Spleen (tissue), 11 donors: ENCODE measurements around the gene KIF5C. TPM values are rescaled to one million over a fixed set of nuclear protein-coding genes. Genes with fewer than 3 reads are reported as not detected.

ENCODE experiments used
- DNase-seq: peaks from one replicate; pipeline ENCODE4 v3.0.0-alpha.2; 2020
- H3K27ac ChIP-seq, 8 donors: fragments of 200-600 bp; sonication (generic) in 7 of 8; 1 replicate in 4 of 8; 2 replicates in 4 of 8; pipeline versions ENCODE4 v1.5.0 to v1.8.0; 2016 to 2021; ENCODE audit warnings: inconsistent platforms in 4 of 8, mild to moderate bottlenecking in 4 of 8, moderate library complexity in 1 of 8
- H3K27me3 ChIP-seq, 7 donors: fragments of 200-600 bp; sonication (generic) in 6 of 7; replicated peaks in 1 of 7; 1 replicate in 4 of 7; 2 replicates in 3 of 7; pipeline versions ENCODE4 v1.5.0 to v1.8.0; 2016 to 2021; ENCODE audit warnings: inconsistent platforms in 3 of 7, mild to moderate bottlenecking in 1 of 7
- H3K36me3 ChIP-seq, 6 donors: fragments of 200-600 bp; sonication (generic) in 5 of 6; 1 replicate in 4 of 6; 2 replicates in 2 of 6; pipeline versions ENCODE4 v1.5.0 to v1.8.0; 2016 to 2021; ENCODE audit warnings: inconsistent platforms in 2 of 6
- H3K4me1 ChIP-seq, 6 donors: fragments of 200-600 bp; sonication (generic) in 5 of 6; 1 replicate in 3 of 6; 2 replicates in 3 of 6; pipeline versions ENCODE4 v1.5.0 to v1.8.0; 2016 to 2021; ENCODE audit warnings: inconsistent platforms in 3 of 6
- H3K4me3 ChIP-seq, 8 donors: fragments of 200-600 bp; sonication (generic) in 7 of 8; 1 replicate in 4 of 8; 2 replicates in 4 of 8; pipeline versions ENCODE4 v1.5.0 to v1.8.0; 2016 to 2021; ENCODE audit warnings: inconsistent platforms in 4 of 8, mild to moderate bottlenecking in 4 of 8, moderate library complexity in 2 of 8
- H3K9me3 ChIP-seq, 8 donors: fragments of 200-600 bp; sonication (generic) in 7 of 8; 1 replicate in 4 of 8; 2 replicates in 4 of 8; pipeline versions ENCODE4 v1.5.0 to v1.8.0; 2016 to 2021; ENCODE audit warnings: inconsistent platforms in 4 of 8
- POLR2A ChIP-seq, 3 donors: fragments of 450-650 bp; IDR thresholded peaks; one replicate each; pipeline ENCODE4 v1.5.1; 2017; ENCODE audit warnings: antibody characterized with exemption in 3 of 3, mild to moderate bottlenecking in 1 of 3
- POLR2AphosphoS5 ChIP-seq, 3 donors: sonication (generic); formaldehyde crosslinking; IDR thresholded peaks; one replicate each; pipeline ENCODE4 v1.5.1; 2017; ENCODE audit warnings: antibody characterized with exemption in 3 of 3
- WGBS, 5 donors: extraction: QIAGEN DNeasy Blood & Tissue Kit in 3 of 5; methylation state at CpG; one replicate each; pipeline versions ENCODE4 v1.1.5 to v1.1.7; 2013 to 2018; 5-methylcytosine and 5-hydroxymethylcytosine counted together
- intact Hi-C: fragments of 100-400 bp; cut with DNase I; formaldehyde crosslinking; loops from one replicate; pipeline ENCODE4 v1.15.0; 2023; ENCODE audit warnings: low total_unique reads
- polyA plus RNA-seq, 3 donors: library from polyadenylated mRNA; stranded (reverse); fragments of 200-250 nt; gene quantifications; one replicate each; pipeline ENCODE4 v1.2.1, GENCODE V29; 2013
- total RNA-seq, 7 donors: library from RNA; depleted of rRNA in 3 of 7; stranded (reverse); fragments of >200 nt in 3 of 7; fragmentation: NEBNext Ultra II Directional in 4 of 7; extraction: Animal tissue kit (Norgen Biotek cat#: 25700) in 4 of 7; gene quantifications; one replicate each; pipeline versions ENCODE4 v1.1.0 to v1.2.1, GENCODE V29; 2016 to 2021
- TF ChIP-seq, protein P1 (sequence below), 11 experiments: fragments of 200-600 bp in 7 of 11; fragments of 450-650 bp in 4 of 11; sonication (generic) in 4 of 11; IDR thresholded peaks in 8 of 11; conservative IDR thresholded peaks in 3 of 11; 1 replicate in 7 of 11; 2 replicates in 4 of 11; pipeline versions ENCODE4 v1.4.0 to v1.8.0; 2016 to 2021; ENCODE audit warnings: antibody characterized with exemption in 11 of 11, inconsistent platforms in 4 of 11, mild to moderate bottlenecking in 1 of 11
- donor health status: healthy with polysubstance abuse.
- donor health status: DM: no; HTN: no; CAD: no; lungs with moderate emphysema.
- donor health status: DM: no; HTN: no; CAD: no.
- donor health status: Bipolar disorder and iron deficiency.
- donor health status: healthy.
- donor health status: DM: no; HTN: no; CAD: no.
- donor health status: DM: yes; HTN: yes; CAD: no.

KIF5C gene
- total and polyA plus RNA-seq, 10 donors, result 0.61 to 8.3 (median 4.3) TPM

DNA sequence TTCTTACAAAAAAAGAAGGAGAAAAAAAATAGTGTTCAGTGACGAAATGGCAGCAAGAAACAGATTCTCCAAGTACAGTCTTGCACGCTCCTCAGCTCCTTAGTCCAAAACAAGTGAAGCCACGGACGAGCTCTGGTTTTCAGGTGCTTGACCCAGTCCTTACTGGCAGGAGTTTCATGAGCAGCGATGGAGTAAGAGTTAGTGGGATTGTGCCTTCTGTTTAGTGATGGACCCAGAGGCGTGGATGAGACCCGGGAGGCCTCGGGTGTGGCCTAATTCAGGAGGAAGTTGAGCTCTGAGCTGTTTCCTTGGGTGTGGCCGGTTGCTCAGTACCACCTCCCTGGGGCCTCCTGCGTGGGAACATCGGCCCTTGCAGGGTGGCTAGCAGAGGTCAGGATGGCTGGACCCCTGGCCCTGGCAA, 52.0 kb downstream of the KIF5C start:
- no peaks in the 10 kb centered on the region for H3K27me3 ChIP-seq
- intact Hi-C loops, result no loop called here
- H3K9me3 ChIP-seq, result no peaks in the 10 kb centered on the region
- TF ChIP-seq POLR2A (IDR thresholded peaks at IDR 0.05) (no peak), POLR2AphosphoS5 (IDR thresholded peaks at IDR 0.05) (no peak)
- TF ChIP-seq, protein P1, sequence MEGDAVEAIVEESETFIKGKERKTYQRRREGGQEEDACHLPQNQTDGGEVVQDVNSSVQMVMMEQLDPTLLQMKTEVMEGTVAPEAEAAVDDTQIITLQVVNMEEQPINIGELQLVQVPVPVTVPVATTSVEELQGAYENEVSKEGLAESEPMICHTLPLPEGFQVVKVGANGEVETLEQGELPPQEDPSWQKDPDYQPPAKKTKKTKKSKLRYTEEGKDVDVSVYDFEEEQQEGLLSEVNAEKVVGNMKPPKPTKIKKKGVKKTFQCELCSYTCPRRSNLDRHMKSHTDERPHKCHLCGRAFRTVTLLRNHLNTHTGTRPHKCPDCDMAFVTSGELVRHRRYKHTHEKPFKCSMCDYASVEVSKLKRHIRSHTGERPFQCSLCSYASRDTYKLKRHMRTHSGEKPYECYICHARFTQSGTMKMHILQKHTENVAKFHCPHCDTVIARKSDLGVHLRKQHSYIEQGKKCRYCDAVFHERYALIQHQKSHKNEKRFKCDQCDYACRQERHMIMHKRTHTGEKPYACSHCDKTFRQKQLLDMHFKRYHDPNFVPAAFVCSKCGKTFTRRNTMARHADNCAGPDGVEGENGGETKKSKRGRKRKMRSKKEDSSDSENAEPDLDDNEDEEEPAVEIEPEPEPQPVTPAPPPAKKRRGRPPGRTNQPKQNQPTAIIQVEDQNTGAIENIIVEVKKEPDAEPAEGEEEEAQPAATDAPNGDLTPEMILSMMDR (IDR thresholded peaks at IDR 0.05 in 8 of 11, conservative IDR thresholded peaks at IDR 0.05 in 3 of 11), result no peak
- H3K27ac ChIP-seq, result peak overlapping the region in 5 of 8 donors; percentile 1 to 62 (median 29)
- DNase-seq, result peak; percentile 81
- peaks cover 0 to 16% (median 5%) of the 10 kb centered on the region in 6 donors for H3K4me1 ChIP-seq
- peak overlapping the region in 5 of 8 donors; percentile 11 to 60 (median 25) for H3K4me3 ChIP-seq
- 32 to 45% (median 34%) methylated on average over 11 of the region's 11 CpGs for WGBS, 5 donors
- H3K36me3 ChIP-seq, result no peaks in the 10 kb centered on the region

DNA sequence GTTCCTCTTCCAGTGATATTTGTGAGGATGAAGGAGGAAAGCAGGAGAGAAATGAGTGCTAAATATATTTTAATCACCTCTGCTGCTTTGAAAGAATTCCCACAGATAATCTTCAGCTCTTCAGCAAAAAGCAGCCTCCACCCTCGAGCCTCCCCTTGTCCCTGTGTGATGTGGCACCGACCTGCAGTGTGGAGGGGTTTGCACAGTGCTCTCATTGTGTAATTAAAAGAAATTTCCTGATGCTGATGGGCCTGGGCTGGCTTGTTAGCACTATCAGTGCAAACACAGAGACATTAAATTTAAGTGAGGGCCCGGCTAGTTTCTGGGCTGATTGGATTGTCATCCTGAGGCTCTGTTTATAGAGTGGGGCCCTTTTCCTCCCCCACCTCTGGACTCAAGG, 53.4 kb downstream of the KIF5C start:
- DNase-seq, result no peak
- H3K4me1 ChIP-seq, result peaks cover 0 to 16% (median 5%) of the 10 kb centered on the region in 6 donors
- no peaks in the 10 kb centered on the region for H3K27me3 ChIP-seq
- no peaks in the 10 kb centered on the region for H3K9me3 ChIP-seq
- TF ChIP-seq POLR2A (IDR thresholded peaks at IDR 0.05), result no peak
- no peak for TF ChIP-seq POLR2AphosphoS5 (IDR thresholded peaks at IDR 0.05)
- TF ChIP-seq, protein P1 (IDR thresholded peaks at IDR 0.05 in 8 of 11, conservative IDR thresholded peaks at IDR 0.05 in 3 of 11), result no peak
- intact Hi-C loops, result no loop called here
- no peaks in the 10 kb centered on the region for H3K36me3 ChIP-seq
- H3K27ac ChIP-seq, result no peak overlapping the region
- no peak overlapping the region for H3K4me3 ChIP-seq
- WGBS, 5 donors, result 62 to 87% (median 80%) methylated on average over 3 of the region's 3 CpGs

DNA sequence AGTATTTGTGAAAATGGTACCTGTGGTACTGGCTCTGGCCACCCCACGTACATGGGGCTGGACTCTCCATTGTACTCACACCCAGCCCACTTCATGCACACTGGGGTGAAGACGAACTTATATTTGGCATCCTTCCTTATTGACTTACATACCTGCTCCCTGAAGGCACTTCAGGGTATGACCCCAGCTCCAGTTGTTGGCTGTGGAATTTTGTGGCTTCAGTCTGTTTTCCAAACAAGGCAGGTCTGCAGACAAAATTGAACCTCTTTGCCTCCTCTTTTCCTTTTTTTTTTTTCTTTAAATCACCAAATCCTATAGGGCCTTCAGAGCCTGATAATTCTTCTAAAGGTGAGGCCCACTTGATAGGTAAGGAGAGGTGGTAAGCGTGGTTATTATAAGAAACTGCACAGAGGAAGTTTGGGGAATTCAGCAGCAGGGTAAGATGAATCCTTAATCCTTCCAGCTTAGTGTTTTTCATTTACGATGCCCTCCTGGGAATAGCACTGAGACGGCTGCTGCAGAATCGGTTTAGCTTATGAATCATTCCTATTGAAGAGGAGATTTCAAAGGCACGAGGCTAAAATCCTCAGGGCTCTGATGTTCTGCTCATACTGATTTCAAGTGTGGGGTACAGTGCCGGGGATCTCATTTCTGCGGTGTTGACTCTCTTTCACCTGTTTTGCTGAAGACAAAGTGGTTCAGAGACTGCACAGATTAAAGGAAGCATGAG, 55.2 kb downstream of the KIF5C start:
- H3K36me3 ChIP-seq, result no peaks in the 10 kb centered on the region
- H3K27ac ChIP-seq, result no peak overlapping the region
- no peaks in the 10 kb centered on the region for H3K9me3 ChIP-seq
- peaks cover 0 to 16% (median 5%) of the 10 kb centered on the region in 6 donors for H3K4me1 ChIP-seq
- no peak for DNase-seq
- no peaks in the 10 kb centered on the region for H3K27me3 ChIP-seq
- no peak for TF ChIP-seq POLR2A (IDR thresholded peaks at IDR 0.05)
- TF ChIP-seq, protein P1 (IDR thresholded peaks at IDR 0.05 in 8 of 11, conservative IDR thresholded peaks at IDR 0.05 in 3 of 11), result no peak
- TF ChIP-seq POLR2AphosphoS5 (IDR thresholded peaks at IDR 0.05), result no peak
- intact Hi-C loops, result no loop called here
- WGBS, 5 donors, result 88 to 94% (median 91%) methylated on average over 9 of the region's 9 CpGs
- no peak overlapping the region for H3K4me3 ChIP-seq

DNA sequence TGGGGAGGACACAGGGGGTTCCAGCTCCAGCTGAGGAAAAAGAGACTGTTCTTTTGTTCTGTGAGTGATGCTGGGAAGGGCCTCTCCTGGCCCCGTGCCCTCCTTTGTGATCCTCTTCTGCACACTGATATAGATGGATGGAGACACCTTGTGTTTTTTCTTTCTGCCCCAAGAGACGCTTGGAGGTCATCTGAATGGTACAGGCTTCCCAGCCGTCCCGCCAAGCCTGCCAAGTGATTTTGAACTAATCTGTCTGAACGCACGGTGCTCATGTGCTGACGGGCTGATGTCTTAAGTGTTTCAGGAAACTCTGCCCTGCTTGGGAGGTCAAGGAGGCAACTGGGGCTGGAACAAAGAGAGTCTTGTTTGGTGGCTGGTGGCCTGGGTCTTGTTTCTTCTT, 57.5 kb downstream of the KIF5C start:
- intact Hi-C loops, result no loop called here
- no peaks in the 10 kb centered on the region for H3K36me3 ChIP-seq
- WGBS, 5 donors, result 52 to 98% (median 60%) methylated on average over 6 to 7 of the region's 7 CpGs
- H3K27me3 ChIP-seq, result no peaks in the 10 kb centered on the region
- H3K4me3 ChIP-seq, result no peak overlapping the region
- no peaks in the 10 kb centered on the region for H3K9me3 ChIP-seq
- peaks cover 0 to 2% (median 0%) of the 10 kb centered on the region in 6 donors for H3K4me1 ChIP-seq
- TF ChIP-seq POLR2AphosphoS5 (IDR thresholded peaks at IDR 0.05) (no peak), POLR2A (IDR thresholded peaks at IDR 0.05) (no peak)
- TF ChIP-seq, protein P1 (IDR thresholded peaks at IDR 0.05 in 8 of 11, conservative IDR thresholded peaks at IDR 0.05 in 3 of 11), result no peak
- no peak overlapping the region for H3K27ac ChIP-seq
- no peak for DNase-seq
